Aorta (tissue), 5 donors: ENCODE data around the gene TMEM41A. TPM values are rescaled to one million over a fixed set of nuclear protein-coding genes. Genes with fewer than 3 reads are reported as not detected.
"Not testable (repeated sequence)": the region's sequence is repeated elsewhere in the genome, so short reads cannot be mapped to it uniquely, and the experiment has no call there.

Source experiments
- ATAC-seq: fragments of 200-7000 bp; cut with Tn5 transposase; one replicate; pipeline ENCODE4 v1.9.1; 2022; ENCODE audit warnings: moderate library complexity; ENCODE audit not compliant: low FRiP score
- DNase-seq, 2 donors: peaks; one replicate each; pipeline ENCODE4 v3.0.0-alpha.2; 2020
- H3K27ac ChIP-seq, 2 donors: one replicate each; pipeline ENCODE4 v1.5.1; 2013; ENCODE audit warnings: low read length in 2 of 2, mild to moderate bottlenecking in 2 of 2, moderate library complexity in 2 of 2, control low read depth in 1 of 2, inconsistent platforms in 1 of 2, low read depth in 1 of 2
- H3K27me3 ChIP-seq, 2 donors: one replicate each; pipeline ENCODE4 v1.6.1; 2013; ENCODE audit warnings: control low read depth in 1 of 2, low read length in 1 of 2, mild to moderate bottlenecking in 1 of 2, moderate library complexity in 1 of 2; ENCODE audit not compliant: insufficient read depth in 2 of 2, control insufficient read depth in 1 of 2
- H3K36me3 ChIP-seq, 2 donors: one replicate each; pipeline ENCODE4 v1.6.1; 2013; ENCODE audit warnings: control low read depth in 1 of 2, low read length in 1 of 2, mild to moderate bottlenecking in 1 of 2; ENCODE audit not compliant: insufficient read depth in 2 of 2, control insufficient read depth in 1 of 2
- H3K4me1 ChIP-seq, 2 donors: one replicate each; pipeline ENCODE4 v1.6.1; 2013; ENCODE audit warnings: low read length in 2 of 2, control low read depth in 1 of 2, mild to moderate bottlenecking in 1 of 2, moderate library complexity in 1 of 2; ENCODE audit not compliant: insufficient read depth in 2 of 2, control insufficient read depth in 1 of 2
- H3K4me3 ChIP-seq, 2 donors: one replicate each; pipeline ENCODE4 v1.5.1; 2013; ENCODE audit warnings: low read length in 2 of 2, control low read depth in 1 of 2, mild to moderate bottlenecking in 1 of 2
- H3K9me3 ChIP-seq: one replicate; pipeline ENCODE4 v1.6.1; 2013; ENCODE audit warnings: mild to moderate bottlenecking, low read length; ENCODE audit not compliant: control insufficient read depth
- WGBS, 2 donors: extraction: QIAGEN DNeasy Blood & Tissue Kit; methylation state at CpG; one replicate each; pipeline ENCODE4 v1.1.7; 2013; 5-methylcytosine and 5-hydroxymethylcytosine counted together
- intact Hi-C, 2 donors: fragments of 100-400 bp; cut with DNase I; formaldehyde crosslinking; loops; one replicate each; pipeline versions ENCODE4 v1.14.2 to v1.15.0; 2022
- polyA plus RNA-seq, 2 donors: library from polyadenylated mRNA; stranded (reverse); fragments of 200-250 nt; gene quantifications; one replicate each; pipeline ENCODE4 v1.2.3, GENCODE V29; 2013
- total RNA-seq, 2 donors: library from RNA; stranded (reverse); fragmentation: NEBNext Ultra II Directional; extraction: Animal tissue kit (Norgen Biotek cat#: 25700); gene quantifications; one replicate each; pipeline ENCODE4 v1.2.1, GENCODE V29; 2021
- donor health status: healthy with polysubstance abuse.
- donor health status: Bipolar disorder and iron deficiency.
- donor health status: DM: no; HTN: no; CAD: no.
- donor health status: DM: no; HTN: no; CAD: no.
- donor health status: DM: yes; HTN: yes; CAD: no.

TMEM41A gene
- total and polyA plus RNA-seq, 4 donors, result 5.4 to 15.6 (median 11.0) TPM

- 82 to 84% methylated on average over 3 of the region's 3 CpGs for WGBS, 2 donors
- H3K27ac ChIP-seq, result no peak overlapping the region
- DNase-seq, result no peak
- intact Hi-C loops, result no loop called here
- no peak overlapping the region for H3K4me3 ChIP-seq
- no peaks in the 10 kb centered on the region for H3K4me1 ChIP-seq
- ATAC-seq, result no peak
- H3K9me3 ChIP-seq, result no peaks in the 10 kb centered on the region
- peaks cover 4 to 14% of the 10 kb centered on the region in 2 donors for H3K36me3 ChIP-seq
- no peaks in the 10 kb centered on the region for H3K27me3 ChIP-seq
Observed at GRCh38 chr3:185477316-185477715, 21.5 kb downstream of the TMEM41A start.

GRCh38 chr3:185474922-185475321 is 23.9 kb downstream of the TMEM41A start:
- intact Hi-C loops, H3K4me1 ChIP-seq, DNase-seq, H3K36me3 ChIP-seq, H3K9me3 ChIP-seq, H3K27me3 ChIP-seq, H3K4me3 ChIP-seq, H3K27ac ChIP-seq, ATAC-seq: not testable (repeated sequence)
- 97 to 100% methylated on average over 6 of the region's 6 CpGs for WGBS, 2 donors

GRCh38 chr3:185473290-185473815 is 25.5 kb downstream of the TMEM41A start:
- WGBS, 2 donors, result 91 to 93% methylated on average over 15 of the region's 15 CpGs
- no peaks in the 10 kb centered on the region for H3K9me3 ChIP-seq
- peaks cover 0 to 2% of the 10 kb centered on the region in 2 donors for H3K36me3 ChIP-seq
- no peak for DNase-seq
- no peaks in the 10 kb centered on the region for H3K4me1 ChIP-seq
- no peak overlapping the region for H3K4me3 ChIP-seq
- intact Hi-C loops, result no loop called here
- no peaks in the 10 kb centered on the region for H3K27me3 ChIP-seq
- H3K27ac ChIP-seq, result no peak overlapping the region
- ATAC-seq, result no peak

GRCh38 chr3:185470323-185470722 is 28.5 kb downstream of the TMEM41A start:
- Histone ChIP-seq H3K36me3 (peaks cover 4 to 9% of the 10 kb centered on the region in 2 donors), H3K4me3 (no peak overlapping the region), H3K27me3 (no peaks in the 10 kb centered on the region), H3K27ac (no peak overlapping the region), H3K4me1 (no peaks in the 10 kb centered on the region), H3K9me3 (no peaks in the 10 kb centered on the region)
- DNase-seq (no peak), ATAC-seq (no peak)
- intact Hi-C loops, result no loop called here
- 69 to 74% methylated on average over 3 of the region's 3 CpGs for WGBS, 2 donors

GRCh38 chr3:185469542-185469941 is 29.3 kb downstream of the TMEM41A start:
- Histone ChIP-seq H3K4me3 (no peak overlapping the region), H3K27me3 (no peaks in the 10 kb centered on the region), H3K36me3 (peaks cover 4 to 9% of the 10 kb centered on the region in 2 donors), H3K9me3 (no peaks in the 10 kb centered on the region), H3K27ac (no peak overlapping the region), H3K4me1 (no peaks in the 10 kb centered on the region)
- DNase-seq (no peak), ATAC-seq (no peak)
- intact Hi-C loops, result no loop called here
- WGBS, 2 donors, result 65 to 69% methylated on average over 3 of the region's 3 CpGs

- DNase-seq, H3K4me1 ChIP-seq, H3K27me3 ChIP-seq, ATAC-seq, intact Hi-C loops, H3K4me3 ChIP-seq, H3K9me3 ChIP-seq, H3K27ac ChIP-seq, H3K36me3 ChIP-seq: not testable (repeated sequence)
- 92 to 94% methylated on average over 5 of the region's 5 CpGs for WGBS, 2 donors
Observed at GRCh38 chr3:185466123-185466522, 32.7 kb downstream of the TMEM41A start.

- Histone ChIP-seq H3K36me3 (peaks cover 4 to 9% of the 10 kb centered on the region in 2 donors), H3K27ac (no peak overlapping the region), H3K4me3 (no peak overlapping the region), H3K4me1 (no peaks in the 10 kb centered on the region), H3K27me3 (no peaks in the 10 kb centered on the region), H3K9me3 (no peaks in the 10 kb centered on the region)
- DNase-seq, result no peak
- intact Hi-C loops, result no loop called here
- WGBS, 2 donors, result 89 to 92% methylated on average over 9 of the region's 9 CpGs
- ATAC-seq, result no peak
Observed at GRCh38 chr3:185465471-185465870, 33.4 kb downstream of the TMEM41A start.

- Histone ChIP-seq H3K27me3 (no peaks in the 10 kb centered on the region), H3K36me3 (no peaks in the 10 kb centered on the region), H3K9me3 (no peaks in the 10 kb centered on the region), H3K4me3 (no peak overlapping the region), H3K4me1 (no peaks in the 10 kb centered on the region), H3K27ac (no peak overlapping the region)
- WGBS, 2 donors, result 83 to 84% methylated on average over 6 of the region's 6 CpGs
- intact Hi-C loops, result no loop called here
- DNase-seq, result no peak
- ATAC-seq, result no peak
Observed at GRCh38 chr3:185460719-185461350, 38.0 kb downstream of the TMEM41A start.

GRCh38 chr3:185460309-185460708 is 38.5 kb downstream of the TMEM41A start:
- Histone ChIP-seq H3K27me3 (no peaks in the 10 kb centered on the region), H3K36me3 (no peaks in the 10 kb centered on the region), H3K4me3 (no peak overlapping the region), H3K27ac (no peak overlapping the region), H3K4me1 (no peaks in the 10 kb centered on the region), H3K9me3 (no peaks in the 10 kb centered on the region)
- 84% methylated on average over 5 of the region's 5 CpGs for WGBS, 2 donors
- intact Hi-C loops, result no loop called here
- ATAC-seq (no peak), DNase-seq (no peak)
